Measurements from ENCODE around the gene MINAR2.

MINAR2 gene

DNA sequence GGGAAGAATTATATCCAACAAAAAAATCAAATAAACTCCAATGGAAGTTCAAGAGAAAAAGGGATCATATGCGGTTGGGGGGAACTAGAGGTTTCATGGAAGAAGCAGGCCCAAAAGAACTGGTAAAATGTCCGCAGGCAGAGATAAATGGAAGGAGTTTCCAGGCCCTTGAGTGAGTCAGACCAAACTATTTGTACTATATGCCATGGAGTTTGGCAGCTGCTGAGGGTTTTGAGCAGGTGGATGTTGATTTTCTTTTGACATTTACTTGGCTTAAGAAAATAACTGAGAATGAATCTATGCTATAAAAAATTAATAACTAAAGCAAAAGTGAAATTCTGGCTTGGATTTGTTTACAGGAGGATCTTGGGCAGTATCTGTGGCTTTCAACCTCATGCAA lies 33.7 kb downstream of the MINAR2 start:
- TF ChIP-seq, protein P1, sequence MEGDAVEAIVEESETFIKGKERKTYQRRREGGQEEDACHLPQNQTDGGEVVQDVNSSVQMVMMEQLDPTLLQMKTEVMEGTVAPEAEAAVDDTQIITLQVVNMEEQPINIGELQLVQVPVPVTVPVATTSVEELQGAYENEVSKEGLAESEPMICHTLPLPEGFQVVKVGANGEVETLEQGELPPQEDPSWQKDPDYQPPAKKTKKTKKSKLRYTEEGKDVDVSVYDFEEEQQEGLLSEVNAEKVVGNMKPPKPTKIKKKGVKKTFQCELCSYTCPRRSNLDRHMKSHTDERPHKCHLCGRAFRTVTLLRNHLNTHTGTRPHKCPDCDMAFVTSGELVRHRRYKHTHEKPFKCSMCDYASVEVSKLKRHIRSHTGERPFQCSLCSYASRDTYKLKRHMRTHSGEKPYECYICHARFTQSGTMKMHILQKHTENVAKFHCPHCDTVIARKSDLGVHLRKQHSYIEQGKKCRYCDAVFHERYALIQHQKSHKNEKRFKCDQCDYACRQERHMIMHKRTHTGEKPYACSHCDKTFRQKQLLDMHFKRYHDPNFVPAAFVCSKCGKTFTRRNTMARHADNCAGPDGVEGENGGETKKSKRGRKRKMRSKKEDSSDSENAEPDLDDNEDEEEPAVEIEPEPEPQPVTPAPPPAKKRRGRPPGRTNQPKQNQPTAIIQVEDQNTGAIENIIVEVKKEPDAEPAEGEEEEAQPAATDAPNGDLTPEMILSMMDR (conservative IDR thresholded peaks at IDR 0.05), result no peak
- no peak overlapping the region for H3K27ac ChIP-seq

DNA sequence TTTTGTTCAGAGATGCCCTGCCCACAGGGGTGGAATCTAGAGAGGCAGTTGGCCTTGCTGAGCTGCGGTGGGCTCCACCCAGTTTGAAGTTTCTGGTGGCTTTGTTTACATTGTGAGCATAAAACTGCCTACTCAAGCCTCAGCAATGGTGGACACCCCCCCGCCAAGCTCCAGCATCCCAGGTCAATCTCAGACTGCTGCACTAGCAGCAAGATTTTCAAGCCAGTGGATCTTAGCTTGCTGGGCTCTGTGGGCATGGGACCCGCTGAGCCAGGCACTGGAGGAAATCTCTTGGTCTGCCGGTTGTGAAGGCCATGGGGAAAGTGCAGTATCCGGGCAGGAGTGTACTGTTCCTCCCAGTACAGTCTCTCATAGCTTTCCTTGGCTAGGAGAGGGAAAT lies 55.5 kb downstream of the MINAR2 start:
- TF ChIP-seq, protein P1 (conservative IDR thresholded peaks at IDR 0.05), result no peak
- H3K27ac ChIP-seq, result no peak overlapping the region

DNA sequence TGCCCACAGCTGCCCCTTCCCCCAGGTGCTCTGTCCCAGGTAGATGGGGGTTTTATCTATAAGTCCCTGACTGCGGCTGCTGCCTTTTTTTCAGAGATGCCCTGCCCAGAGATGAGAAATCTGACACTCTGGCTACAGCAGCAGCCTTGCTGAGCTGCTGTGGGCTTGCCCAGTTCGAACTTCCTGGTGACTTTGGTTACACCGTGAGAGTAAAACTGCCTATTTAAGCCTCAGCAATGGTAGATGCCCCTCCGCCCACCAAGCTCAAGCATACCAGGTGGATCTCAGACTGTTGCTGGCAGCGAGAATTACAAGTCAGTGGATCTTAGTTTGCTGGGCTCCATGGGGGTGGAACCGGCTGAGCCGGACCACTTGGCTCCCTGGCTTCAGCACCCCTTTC lies 56.8 kb downstream of the MINAR2 start:
- TF ChIP-seq, protein P1 (conservative IDR thresholded peaks at IDR 0.05), result no peak
- H3K27ac ChIP-seq, result no peak overlapping the region

DNA sequence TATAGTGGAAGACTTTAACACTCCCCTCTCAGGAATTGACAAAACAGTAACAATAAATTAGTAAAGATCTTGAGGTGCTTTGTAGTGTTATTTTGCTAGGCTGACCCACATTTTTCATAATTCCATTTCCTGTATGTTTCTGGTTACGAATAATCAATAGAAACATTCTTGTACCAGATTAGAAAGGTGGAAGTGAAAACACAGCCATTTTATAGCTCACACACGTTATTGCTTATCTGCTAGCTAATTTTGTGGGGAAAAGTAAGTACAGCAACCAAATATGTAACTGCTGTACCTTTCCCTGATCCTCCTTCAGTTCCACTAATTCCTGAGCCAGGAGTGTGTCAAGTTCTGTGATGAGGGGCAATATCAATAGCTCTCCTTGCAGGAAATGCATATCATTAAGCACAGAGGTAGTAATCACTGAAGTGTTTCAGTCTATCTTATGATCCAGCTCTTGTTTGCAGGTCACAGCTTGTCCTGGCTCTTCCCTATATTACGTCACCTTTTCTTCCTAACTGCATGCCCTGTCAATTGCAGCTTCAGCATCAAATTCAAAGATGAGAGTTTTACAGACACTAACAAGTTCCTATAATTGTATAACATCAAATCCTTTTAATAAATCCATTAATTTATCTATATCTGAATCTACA lies 59.4 kb downstream of the MINAR2 start:
- H3K27ac ChIP-seq, result no peak overlapping the region
- TF ChIP-seq, protein P1 (conservative IDR thresholded peaks at IDR 0.05), result no peak
